ENCODE measurements around the gene TLE3.

TLE3 gene

GRCh38 chr15:70018646-70019600 lies 78.8 kb downstream of the TLE3 start:
- no peak for TF ChIP-seq CTCF (IDR thresholded peaks at IDR 0.05; ENCODE audit: low read depth, low read length, missing control alignments)
- no peak overlapping the region for H3K4me3 ChIP-seq (ENCODE audit: low read depth, low read length)
- DNase-seq (ENCODE audit: low read depth), result peak; percentile 67

GRCh38 chr15:70017801-70018200 lies 79.9 kb downstream of the TLE3 start:
- no peak for DNase-seq (ENCODE audit: low read depth)
- TF ChIP-seq CTCF (IDR thresholded peaks at IDR 0.05; ENCODE audit: low read depth, low read length, missing control alignments), result no peak
- H3K4me3 ChIP-seq (ENCODE audit: low read depth, low read length), result no peak overlapping the region

GRCh38 chr15:70017025-70017424 lies 80.7 kb downstream of the TLE3 start:
- H3K4me3 ChIP-seq (ENCODE audit: low read depth, low read length), result no peak overlapping the region
- no peak for DNase-seq (ENCODE audit: low read depth)
- no peak for TF ChIP-seq CTCF (IDR thresholded peaks at IDR 0.05; ENCODE audit: low read depth, low read length, missing control alignments)

GRCh38 chr15:70016511-70016994 lies 81.2 kb downstream of the TLE3 start:
- DNase-seq (ENCODE audit: low read depth), result peak; percentile 79
- no peak for TF ChIP-seq CTCF (IDR thresholded peaks at IDR 0.05; ENCODE audit: low read depth, low read length, missing control alignments)
- H3K4me3 ChIP-seq (ENCODE audit: low read depth, low read length), result no peak overlapping the region; the same call in 1 of the 2 replicates

GRCh38 chr15:70014860-70015490 lies 82.7 kb downstream of the TLE3 start:
- peak; percentile 98 for DNase-seq (ENCODE audit: low read depth)
- peak; percentile 28 for TF ChIP-seq CTCF (IDR thresholded peaks at IDR 0.05; ENCODE audit: low read depth, low read length, missing control alignments)

GRCh38 chr15:70014331-70014730 lies 83.4 kb downstream of the TLE3 start:
- no peak overlapping the region for H3K4me3 ChIP-seq (ENCODE audit: low read depth, low read length)
- no peak for DNase-seq (ENCODE audit: low read depth)
- no peak for TF ChIP-seq CTCF (IDR thresholded peaks at IDR 0.05; ENCODE audit: low read depth, low read length, missing control alignments)

More at GRCh38 chr15:70014860-70015490, 82.7 kb downstream of the TLE3 start:
- no peak overlapping the region for H3K4me3 ChIP-seq (ENCODE audit: low read depth, low read length)
